ENCODE measurements around the gene DGKH. TPM values are rescaled to one million over a fixed set of nuclear protein-coding genes. Genes with fewer than 3 reads are reported as not detected.
"Not testable (repeated sequence)": the region's sequence is repeated elsewhere in the genome, so short reads cannot be mapped to it uniquely, and the experiment has no call there.

DGKH gene
- total RNA-seq, 1 donor = 8.7 TPM

GRCh38 chr13:42137856-42138537 is 89.5 kb downstream of the DGKH start:
- no peak for TF ChIP-seq CTCF (IDR thresholded peaks at IDR 0.05; ENCODE audit: extremely low read depth, low read depth, low read length)
- H3K27ac ChIP-seq (ENCODE audit: low read depth, low read length) = no peak overlapping the region
- H3K36me3 ChIP-seq (ENCODE audit: insufficient read depth, low read length) = no peaks in the 10 kb centered on the region

GRCh38 chr13:42140494-42140893 is 92.0 kb downstream of the DGKH start:
- no peak overlapping the region for H3K27ac ChIP-seq (ENCODE audit: low read depth, low read length)
- no peak overlapping the region for H3K4me3 ChIP-seq (ENCODE audit: insufficient read depth, low read length)
- H3K27me3 ChIP-seq (ENCODE audit: insufficient read depth, low read length) = no peaks in the 10 kb centered on the region
- no peak overlapping the region for H2AFZ ChIP-seq (ENCODE audit: low read length)
- H3K9me3 ChIP-seq (ENCODE audit: low read depth, low read length) = no peaks in the 10 kb centered on the region
- H4K20me1 ChIP-seq (ENCODE audit: insufficient read depth, low read length) = no peaks in the 10 kb centered on the region
- DNase-seq (ENCODE audit: insufficient read length, low spot score, missing footprints) = no peak
- no peaks in the 10 kb centered on the region for H3K36me3 ChIP-seq (ENCODE audit: insufficient read depth, low read length)
- no peak for TF ChIP-seq CTCF (IDR thresholded peaks at IDR 0.05; ENCODE audit: extremely low read depth, low read depth, low read length)
- H3K4me2 ChIP-seq (ENCODE audit: insufficient read depth, low read length) = no peak overlapping the region
- peaks cover 2% of the 10 kb centered on the region for H3K79me2 ChIP-seq (ENCODE audit: insufficient read depth, low read length)
- peaks cover 10% of the 10 kb centered on the region for H3K4me1 ChIP-seq (ENCODE audit: insufficient read depth, low read length)

More at GRCh38 chr13:42137856-42138537, 89.5 kb downstream of the DGKH start:
- Histone ChIP-seq H3K9me3 (ENCODE audit: low read depth, low read length) (no peaks in the 10 kb centered on the region), H3K4me2 (ENCODE audit: insufficient read depth, low read length) (no peak overlapping the region), H2AFZ (ENCODE audit: low read length) (no peak overlapping the region), H3K27me3 (ENCODE audit: insufficient read depth, low read length) (no peaks in the 10 kb centered on the region), H3K4me3 (ENCODE audit: insufficient read depth, low read length) (no peak overlapping the region), H3K4me1 (ENCODE audit: insufficient read depth, low read length) (peaks cover 28% of the 10 kb centered on the region), H4K20me1 (ENCODE audit: insufficient read depth, low read length) (no peaks in the 10 kb centered on the region), H3K79me2 (ENCODE audit: insufficient read depth, low read length) (peaks cover 2% of the 10 kb centered on the region)
- no peak for DNase-seq (ENCODE audit: insufficient read length, low spot score, missing footprints)

- not testable (repeated sequence) for H3K79me2 ChIP-seq (ENCODE audit: insufficient read depth, low read length); H3K9me3 ChIP-seq (ENCODE audit: low read depth, low read length); H2AFZ ChIP-seq (ENCODE audit: low read length); H3K36me3 ChIP-seq (ENCODE audit: insufficient read depth, low read length); H3K4me3 ChIP-seq (ENCODE audit: insufficient read depth, low read length); DNase-seq (ENCODE audit: insufficient read length, low spot score, missing footprints); H3K27ac ChIP-seq (ENCODE audit: low read depth, low read length); H3K4me2 ChIP-seq (ENCODE audit: insufficient read depth, low read length); H4K20me1 ChIP-seq (ENCODE audit: insufficient read depth, low read length); H3K4me1 ChIP-seq (ENCODE audit: insufficient read depth, low read length); H3K27me3 ChIP-seq (ENCODE audit: insufficient read depth, low read length)
These were observed 92.6 kb downstream of the DGKH start for GRCh38 chr13:42141052-42141451.

- no peaks in the 10 kb centered on the region for H3K4me1 ChIP-seq (ENCODE audit: insufficient read depth, low read length)
- no peaks in the 10 kb centered on the region for H3K27me3 ChIP-seq (ENCODE audit: insufficient read depth, low read length)
- H3K27ac ChIP-seq (ENCODE audit: low read depth, low read length) = no peak overlapping the region
- no peak overlapping the region for H3K4me2 ChIP-seq (ENCODE audit: insufficient read depth, low read length)
- no peaks in the 10 kb centered on the region for H3K79me2 ChIP-seq (ENCODE audit: insufficient read depth, low read length)
- no peak overlapping the region for H3K4me3 ChIP-seq (ENCODE audit: insufficient read depth, low read length)
- H4K20me1 ChIP-seq (ENCODE audit: insufficient read depth, low read length) = no peaks in the 10 kb centered on the region
- no peak overlapping the region for H2AFZ ChIP-seq (ENCODE audit: low read length)
- no peaks in the 10 kb centered on the region for H3K9me3 ChIP-seq (ENCODE audit: low read depth, low read length)
- no peak for DNase-seq (ENCODE audit: insufficient read length, low spot score, missing footprints)
- TF ChIP-seq CTCF (IDR thresholded peaks at IDR 0.05; ENCODE audit: extremely low read depth, low read depth, low read length) = no peak
- H3K36me3 ChIP-seq (ENCODE audit: insufficient read depth, low read length) = no peaks in the 10 kb centered on the region
These were observed 97.9 kb downstream of the DGKH start for GRCh38 chr13:42146359-42146758.
